H1 (cell line): ENCODE data around the gene PEX13.

Experiments
- POLR2A ChIP-seq, 2 experiments: IDR thresholded peaks; 1 replicate in 1 of 2; 2 replicates in 1 of 2; pipeline ENCODE4 v1.6.1; 2011; ENCODE audit warnings: low read depth in 2 of 2, low read length in 2 of 2, mild to moderate bottlenecking in 2 of 2; ENCODE audit errors: control extremely low read depth in 1 of 2
- SIN3A ChIP-seq, 2 experiments: IDR thresholded peaks in 1 of 2; conservative IDR thresholded peaks in 1 of 2; 2 replicates each; pipeline ENCODE4 v1.6.1; 2011 to 2012; ENCODE audit warnings: low read length in 2 of 2, improper control_type of control experiment in 1 of 2, low read depth in 1 of 2, mild to moderate bottlenecking in 1 of 2
- TBP ChIP-seq: IDR thresholded peaks from 2 replicates; pipeline ENCODE4 v1.6.1; 2011; ENCODE audit warnings: low read depth, low read length, improper control_type of control experiment
- TF ChIP-seq, protein P1 (sequence below), 3 experiments: IDR thresholded peaks; 1 replicate in 2 of 3; 2 replicates in 1 of 3; pipeline versions ENCODE4 v1.5.1 to v1.6.1; 2011; ENCODE audit warnings: low read length in 3 of 3, mild to moderate bottlenecking in 3 of 3, inconsistent platforms in 2 of 3, low read depth in 1 of 3, moderate library complexity in 1 of 3; ENCODE audit not compliant: insufficient read depth in 1 of 3; ENCODE audit errors: control extremely low read depth in 1 of 3
- TF ChIP-seq, protein P2 (sequence below): fragments of 300-600 bp; sonication (generic); IDR thresholded peaks from 2 replicates; pipeline ENCODE4 v1.7.1; 2012; ENCODE audit warnings: low read length, moderate library complexity, mild to moderate bottlenecking, inconsistent platforms; ENCODE audit not compliant: insufficient replicate concordance

- TF ChIP-seq, protein P1, sequence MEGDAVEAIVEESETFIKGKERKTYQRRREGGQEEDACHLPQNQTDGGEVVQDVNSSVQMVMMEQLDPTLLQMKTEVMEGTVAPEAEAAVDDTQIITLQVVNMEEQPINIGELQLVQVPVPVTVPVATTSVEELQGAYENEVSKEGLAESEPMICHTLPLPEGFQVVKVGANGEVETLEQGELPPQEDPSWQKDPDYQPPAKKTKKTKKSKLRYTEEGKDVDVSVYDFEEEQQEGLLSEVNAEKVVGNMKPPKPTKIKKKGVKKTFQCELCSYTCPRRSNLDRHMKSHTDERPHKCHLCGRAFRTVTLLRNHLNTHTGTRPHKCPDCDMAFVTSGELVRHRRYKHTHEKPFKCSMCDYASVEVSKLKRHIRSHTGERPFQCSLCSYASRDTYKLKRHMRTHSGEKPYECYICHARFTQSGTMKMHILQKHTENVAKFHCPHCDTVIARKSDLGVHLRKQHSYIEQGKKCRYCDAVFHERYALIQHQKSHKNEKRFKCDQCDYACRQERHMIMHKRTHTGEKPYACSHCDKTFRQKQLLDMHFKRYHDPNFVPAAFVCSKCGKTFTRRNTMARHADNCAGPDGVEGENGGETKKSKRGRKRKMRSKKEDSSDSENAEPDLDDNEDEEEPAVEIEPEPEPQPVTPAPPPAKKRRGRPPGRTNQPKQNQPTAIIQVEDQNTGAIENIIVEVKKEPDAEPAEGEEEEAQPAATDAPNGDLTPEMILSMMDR (IDR thresholded peaks at IDR 0.05; ENCODE audit: control extremely low read depth in 1 of 3, insufficient read depth in 1 of 3, low read depth in 1 of 3, low read length in 3 of 3) = no peak
- no peak for TF ChIP-seq POLR2A (IDR thresholded peaks at IDR 0.05; ENCODE audit: control extremely low read depth in 1 of 2, low read depth in 2 of 2, low read length in 2 of 2)
- TF ChIP-seq SIN3A (conservative IDR thresholded peaks at IDR 0.05 in 1 of 2, IDR thresholded peaks at IDR 0.05 in 1 of 2; ENCODE audit: low read depth in 1 of 2, low read length in 2 of 2) = no peak
- no peak for TF ChIP-seq TBP
- TF ChIP-seq, protein P2, sequence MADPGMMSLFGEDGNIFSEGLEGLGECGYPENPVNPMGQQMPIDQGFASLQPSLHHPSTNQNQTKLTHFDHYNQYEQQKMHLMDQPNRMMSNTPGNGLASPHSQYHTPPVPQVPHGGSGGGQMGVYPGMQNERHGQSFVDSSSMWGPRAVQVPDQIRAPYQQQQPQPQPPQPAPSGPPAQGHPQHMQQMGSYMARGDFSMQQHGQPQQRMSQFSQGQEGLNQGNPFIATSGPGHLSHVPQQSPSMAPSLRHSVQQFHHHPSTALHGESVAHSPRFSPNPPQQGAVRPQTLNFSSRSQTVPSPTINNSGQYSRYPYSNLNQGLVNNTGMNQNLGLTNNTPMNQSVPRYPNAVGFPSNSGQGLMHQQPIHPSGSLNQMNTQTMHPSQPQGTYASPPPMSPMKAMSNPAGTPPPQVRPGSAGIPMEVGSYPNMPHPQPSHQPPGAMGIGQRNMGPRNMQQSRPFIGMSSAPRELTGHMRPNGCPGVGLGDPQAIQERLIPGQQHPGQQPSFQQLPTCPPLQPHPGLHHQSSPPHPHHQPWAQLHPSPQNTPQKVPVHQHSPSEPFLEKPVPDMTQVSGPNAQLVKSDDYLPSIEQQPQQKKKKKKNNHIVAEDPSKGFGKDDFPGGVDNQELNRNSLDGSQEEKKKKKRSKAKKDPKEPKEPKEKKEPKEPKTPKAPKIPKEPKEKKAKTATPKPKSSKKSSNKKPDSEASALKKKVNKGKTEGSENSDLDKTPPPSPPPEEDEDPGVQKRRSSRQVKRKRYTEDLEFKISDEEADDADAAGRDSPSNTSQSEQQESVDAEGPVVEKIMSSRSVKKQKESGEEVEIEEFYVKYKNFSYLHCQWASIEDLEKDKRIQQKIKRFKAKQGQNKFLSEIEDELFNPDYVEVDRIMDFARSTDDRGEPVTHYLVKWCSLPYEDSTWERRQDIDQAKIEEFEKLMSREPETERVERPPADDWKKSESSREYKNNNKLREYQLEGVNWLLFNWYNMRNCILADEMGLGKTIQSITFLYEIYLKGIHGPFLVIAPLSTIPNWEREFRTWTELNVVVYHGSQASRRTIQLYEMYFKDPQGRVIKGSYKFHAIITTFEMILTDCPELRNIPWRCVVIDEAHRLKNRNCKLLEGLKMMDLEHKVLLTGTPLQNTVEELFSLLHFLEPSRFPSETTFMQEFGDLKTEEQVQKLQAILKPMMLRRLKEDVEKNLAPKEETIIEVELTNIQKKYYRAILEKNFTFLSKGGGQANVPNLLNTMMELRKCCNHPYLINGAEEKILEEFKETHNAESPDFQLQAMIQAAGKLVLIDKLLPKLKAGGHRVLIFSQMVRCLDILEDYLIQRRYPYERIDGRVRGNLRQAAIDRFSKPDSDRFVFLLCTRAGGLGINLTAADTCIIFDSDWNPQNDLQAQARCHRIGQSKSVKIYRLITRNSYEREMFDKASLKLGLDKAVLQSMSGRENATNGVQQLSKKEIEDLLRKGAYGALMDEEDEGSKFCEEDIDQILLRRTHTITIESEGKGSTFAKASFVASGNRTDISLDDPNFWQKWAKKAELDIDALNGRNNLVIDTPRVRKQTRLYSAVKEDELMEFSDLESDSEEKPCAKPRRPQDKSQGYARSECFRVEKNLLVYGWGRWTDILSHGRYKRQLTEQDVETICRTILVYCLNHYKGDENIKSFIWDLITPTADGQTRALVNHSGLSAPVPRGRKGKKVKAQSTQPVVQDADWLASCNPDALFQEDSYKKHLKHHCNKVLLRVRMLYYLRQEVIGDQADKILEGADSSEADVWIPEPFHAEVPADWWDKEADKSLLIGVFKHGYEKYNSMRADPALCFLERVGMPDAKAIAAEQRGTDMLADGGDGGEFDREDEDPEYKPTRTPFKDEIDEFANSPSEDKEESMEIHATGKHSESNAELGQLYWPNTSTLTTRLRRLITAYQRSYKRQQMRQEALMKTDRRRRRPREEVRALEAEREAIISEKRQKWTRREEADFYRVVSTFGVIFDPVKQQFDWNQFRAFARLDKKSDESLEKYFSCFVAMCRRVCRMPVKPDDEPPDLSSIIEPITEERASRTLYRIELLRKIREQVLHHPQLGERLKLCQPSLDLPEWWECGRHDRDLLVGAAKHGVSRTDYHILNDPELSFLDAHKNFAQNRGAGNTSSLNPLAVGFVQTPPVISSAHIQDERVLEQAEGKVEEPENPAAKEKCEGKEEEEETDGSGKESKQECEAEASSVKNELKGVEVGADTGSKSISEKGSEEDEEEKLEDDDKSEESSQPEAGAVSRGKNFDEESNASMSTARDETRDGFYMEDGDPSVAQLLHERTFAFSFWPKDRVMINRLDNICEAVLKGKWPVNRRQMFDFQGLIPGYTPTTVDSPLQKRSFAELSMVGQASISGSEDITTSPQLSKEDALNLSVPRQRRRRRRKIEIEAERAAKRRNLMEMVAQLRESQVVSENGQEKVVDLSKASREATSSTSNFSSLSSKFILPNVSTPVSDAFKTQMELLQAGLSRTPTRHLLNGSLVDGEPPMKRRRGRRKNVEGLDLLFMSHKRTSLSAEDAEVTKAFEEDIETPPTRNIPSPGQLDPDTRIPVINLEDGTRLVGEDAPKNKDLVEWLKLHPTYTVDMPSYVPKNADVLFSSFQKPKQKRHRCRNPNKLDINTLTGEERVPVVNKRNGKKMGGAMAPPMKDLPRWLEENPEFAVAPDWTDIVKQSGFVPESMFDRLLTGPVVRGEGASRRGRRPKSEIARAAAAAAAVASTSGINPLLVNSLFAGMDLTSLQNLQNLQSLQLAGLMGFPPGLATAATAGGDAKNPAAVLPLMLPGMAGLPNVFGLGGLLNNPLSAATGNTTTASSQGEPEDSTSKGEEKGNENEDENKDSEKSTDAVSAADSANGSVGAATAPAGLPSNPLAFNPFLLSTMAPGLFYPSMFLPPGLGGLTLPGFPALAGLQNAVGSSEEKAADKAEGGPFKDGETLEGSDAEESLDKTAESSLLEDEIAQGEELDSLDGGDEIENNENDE = no peak
Observed at GRCh38 chr2:60973705-60974104, 43.8 kb upstream of the PEX13 start.
